ENCODE data around the gene DCBLD2. TPM values are rescaled to one million over a fixed set of nuclear protein-coding genes. Genes with fewer than 3 reads are reported as not detected.
A peak's percentile ranks its signal among the peaks of the same experiment; 100 is the strongest.

Gene DCBLD2
- total RNA-seq, 1 donor from 2014 or later, result 91.9 TPM

- H3K27ac Mint-ChIP-seq (ENCODE audit: unreplicated experiment), result no peak overlapping the region
- peaks cover 2% of the 10 kb centered on the region for H3K36me3 Mint-ChIP-seq (ENCODE audit: low read depth)
- DNase-seq (ENCODE audit: low read depth, low spot score), result no peak
- no peaks in the 10 kb centered on the region for H3K9me3 Mint-ChIP-seq
- H3K27me3 Mint-ChIP-seq (ENCODE audit: low read depth), result no peaks in the 10 kb centered on the region
- no peak overlapping the region for H3K4me3 Mint-ChIP-seq
- peaks cover 24% of the 10 kb centered on the region for H3K4me1 Mint-ChIP-seq
- TF ChIP-seq CTCF (conservative IDR thresholded peaks at IDR 0.05), result no peak
Measured at GRCh38 chr3:98777286-98777685, 124.2 kb downstream of the DCBLD2 start.

- Mint-ChIP-seq H3K9me3 (no peaks in the 10 kb centered on the region), H3K27ac (ENCODE audit: unreplicated experiment) (no peak overlapping the region)
- no peak for TF ChIP-seq CTCF (conservative IDR thresholded peaks at IDR 0.05)
Measured at GRCh38 chr3:98776140-98776493, 125.4 kb downstream of the DCBLD2 start.

GRCh38 chr3:98775459-98776139 lies 125.9 kb downstream of the DCBLD2 start:
- Mint-ChIP-seq H3K4me3 (no peak overlapping the region), H3K9me3 (no peaks in the 10 kb centered on the region), H3K27ac (ENCODE audit: unreplicated experiment) (peak overlapping the region; percentile 63), H3K36me3 (ENCODE audit: low read depth) (peaks cover 2% of the 10 kb centered on the region), H3K27me3 (ENCODE audit: low read depth) (no peaks in the 10 kb centered on the region), H3K4me1 (peaks cover 34% of the 10 kb centered on the region)
- no peak for DNase-seq (ENCODE audit: low read depth, low spot score)
- TF ChIP-seq CTCF (conservative IDR thresholded peaks at IDR 0.05), result no peak

More at GRCh38 chr3:98776140-98776493, 125.4 kb downstream of the DCBLD2 start:
- Mint-ChIP-seq H3K27me3 (ENCODE audit: low read depth) (no peaks in the 10 kb centered on the region), H3K4me1 (peaks cover 29% of the 10 kb centered on the region), H3K36me3 (ENCODE audit: low read depth) (peaks cover 2% of the 10 kb centered on the region), H3K4me3 (no peak overlapping the region)
- no peak for DNase-seq (ENCODE audit: low read depth, low spot score)

GRCh38 chr3:98772022-98772421 lies 129.5 kb downstream of the DCBLD2 start:
- no peaks in the 10 kb centered on the region for H3K9me3 Mint-ChIP-seq

GRCh38 chr3:98770261-98771039 lies 131.0 kb downstream of the DCBLD2 start:
- H3K27ac Mint-ChIP-seq (ENCODE audit: unreplicated experiment), result peak overlapping the region; percentile 6
- no peaks in the 10 kb centered on the region for H3K9me3 Mint-ChIP-seq
- TF ChIP-seq CTCF (conservative IDR thresholded peaks at IDR 0.05), result no peak

More at GRCh38 chr3:98772022-98772421, 129.5 kb downstream of the DCBLD2 start:
- no peak for TF ChIP-seq CTCF (conservative IDR thresholded peaks at IDR 0.05)
- no peak for DNase-seq (ENCODE audit: low read depth, low spot score)
- H3K4me1 Mint-ChIP-seq, result peaks cover 40% of the 10 kb centered on the region
- no peak overlapping the region for H3K4me3 Mint-ChIP-seq
- peaks cover 2% of the 10 kb centered on the region for H3K36me3 Mint-ChIP-seq (ENCODE audit: low read depth)
- no peaks in the 10 kb centered on the region for H3K27me3 Mint-ChIP-seq (ENCODE audit: low read depth)
- no peak overlapping the region for H3K27ac Mint-ChIP-seq (ENCODE audit: unreplicated experiment)

More at GRCh38 chr3:98770261-98771039, 131.0 kb downstream of the DCBLD2 start:
- no peaks in the 10 kb centered on the region for H3K27me3 Mint-ChIP-seq (ENCODE audit: low read depth)
- no peaks in the 10 kb centered on the region for H3K36me3 Mint-ChIP-seq (ENCODE audit: low read depth)
- peaks cover 46% of the 10 kb centered on the region for H3K4me1 Mint-ChIP-seq
- H3K4me3 Mint-ChIP-seq, result peak overlapping the region; percentile 1
- peak; percentile 6 for DNase-seq (ENCODE audit: low read depth, low spot score)
